Heart left ventricle (tissue), 16 donors: Measurements from ENCODE around the gene CD300E. TPM values are rescaled to one million over a fixed set of nuclear protein-coding genes. Genes with fewer than 3 reads are reported as not detected.

Experiments
- ATAC-seq, 4 donors: fragments of 200-7000 bp; cut with Tn5 transposase; one replicate each; pipeline ENCODE4 v1.9.1; 2020 to 2022; ENCODE audit warnings: moderate library complexity in 4 of 4, mild to moderate bottlenecking in 3 of 4, moderate number of reproducible peaks in 1 of 4
- DNase-seq, 5 donors: peaks; one replicate each; pipeline ENCODE4 v3.0.0-alpha.2; 2020
- H3K27ac ChIP-seq, 12 donors: fragments of 200-600 bp; sonication (generic) in 4 of 12; one replicate each; pipeline versions ENCODE4 v1.5.0 to v1.8.0; 2016 to 2022; ENCODE audit warnings: mild to moderate bottlenecking in 2 of 12
- H3K27me3 ChIP-seq, 9 donors: fragments of 200-600 bp; sonication (generic) in 2 of 9; one replicate each; pipeline versions ENCODE4 v1.5.1 to v1.8.0; 2016 to 2022; ENCODE audit warnings: mild to moderate bottlenecking in 3 of 9
- H3K36me3 ChIP-seq, 9 donors: fragments of 200-600 bp; sonication (generic) in 2 of 9; one replicate each; pipeline versions ENCODE4 v1.5.0 to v1.8.0; 2018 to 2022; ENCODE audit warnings: mild to moderate bottlenecking in 2 of 9
- H3K4me1 ChIP-seq, 12 donors: fragments of 200-600 bp; sonication (generic) in 4 of 12; one replicate each; pipeline versions ENCODE4 v1.5.0 to v1.8.0; 2016 to 2022; ENCODE audit warnings: mild to moderate bottlenecking in 3 of 12
- H3K4me3 ChIP-seq, 12 donors: fragments of 200-600 bp; sonication (generic) in 4 of 12; one replicate each; pipeline versions ENCODE4 v1.5.0 to v1.8.0; 2017 to 2022; ENCODE audit warnings: mild to moderate bottlenecking in 9 of 12, moderate library complexity in 4 of 12
- H3K9me3 ChIP-seq, 12 donors: fragments of 200-600 bp; sonication (generic) in 4 of 12; one replicate each; pipeline versions ENCODE4 v1.5.0 to v1.8.0; 2016 to 2022; ENCODE audit warnings: mild to moderate bottlenecking in 1 of 12
- CTCF ChIP-seq, 12 donors: fragments of 200-600 bp; sonication (generic) in 4 of 12; IDR thresholded peaks; one replicate each; pipeline versions ENCODE4 v1.5.0 to v1.8.0; 2018 to 2022; ENCODE audit warnings: antibody characterized with exemption in 12 of 12, mild to moderate bottlenecking in 5 of 12
- POLR2A ChIP-seq, 2 donors: fragments of 450-650 bp; IDR thresholded peaks; one replicate each; pipeline ENCODE4 v1.6.1; 2017; ENCODE audit warnings: antibody characterized with exemption in 2 of 2, mild to moderate bottlenecking in 2 of 2, moderate library complexity in 2 of 2
- WGBS, 4 donors: extraction: QIAGEN DNeasy Blood & Tissue Kit in 2 of 4; methylation state at CpG; one replicate each; pipeline versions ENCODE4 v1.1.5 to v1.1.7; 2013 to 2018; 5-methylcytosine and 5-hydroxymethylcytosine counted together
- intact Hi-C, 10 donors: fragments of 100-400 bp; cut with DNase I; formaldehyde crosslinking; loops; one replicate each; pipeline versions ENCODE4 v1.11.1 to v1.14.2; 2022
- polyA plus RNA-seq, 2 donors: library from polyadenylated mRNA; stranded (reverse); fragments of 200-250 nt; gene quantifications; one replicate each; pipeline ENCODE4 v1.2.3, GENCODE V29; 2013
- total RNA-seq, 9 donors: library from RNA; depleted of rRNA in 2 of 9; stranded (reverse); fragments of >200 nt in 2 of 9; fragmentation: NEBNext Ultra II Directional in 3 of 9; extraction: Animal tissue kit (Norgen Biotek cat#: 25700) in 3 of 9; gene quantifications; one replicate each; pipeline versions ENCODE4 v1.1.0 to v1.2.4, GENCODE V29; 2016 to 2023
- donor health status: ischemic (EF 13 %, LVEDD 7.1; RV severe dilation, severe dysfunction).
- donor health status: healthy with polysubstance abuse.
- donor health status: DM: no; HTN: yes; CAD: no.
- donor health status: DM: no; HTN: no; CAD: no.
- donor health status: ischemic (EF 25% LVEDD 6.9; RV normal size, moderate dysfunction).
- donor health status: ischemic (EF 25% LVEDD 5.7; RV mildly dilated, moderate dysfunction).
- donor health status: healthy.
- donor health status: DM: yes; HTN: yes; CAD: no.
- donor health status: ischemic (EF 35%, LVEDD 5.7; RV mildly dilated, moderate dysfunction).
- donor health status: nonischemic (EF 11% LVEDD 7.7; RV severe dilation, severe dysfunction).
- donor health status: DM: yes; HTN: yes; CAD: no.
- donor health status: PGD.
- donor health status: ischemic (EF 29% LVEDD 5.4; RV normal size, mild dysfunction).
- donor health status: nonischemic (EF 23%, LVEDD 6.1; RV moderate dilation, normal function).

The CD300E gene
- total and polyA plus RNA-seq, 11 donors: 0.19 to 8.6 (median 0.46) TPM; not detected in 1

- H3K27ac ChIP-seq: no peak overlapping the region
- H3K9me3 ChIP-seq: no peaks in the 10 kb centered on the region
- no peaks in the 10 kb centered on the region for H3K36me3 ChIP-seq
- intact Hi-C loops: no loop called here
- no peak overlapping the region for H3K4me3 ChIP-seq
- peaks cover 0 to 23% (median 0%) of the 10 kb centered on the region in 9 donors for H3K27me3 ChIP-seq
- WGBS, 4 donors: 42 to 61% (median 52%) methylated on average over 5 of the region's 5 CpGs
- DNase-seq (no peak), ATAC-seq (no peak)
- TF ChIP-seq POLR2A (IDR thresholded peaks at IDR 0.05): no peak
- TF ChIP-seq CTCF (IDR thresholded peaks at IDR 0.05): no peak
- H3K4me1 ChIP-seq: peaks cover 0 to 32% (median 0%) of the 10 kb centered on the region in 12 donors
Measured at GRCh38 chr17:74565126-74565525, 58.4 kb downstream of the CD300E start.

- peaks cover 0 to 30% (median 0%) of the 10 kb centered on the region in 9 donors for H3K27me3 ChIP-seq
- H3K4me3 ChIP-seq: no peak overlapping the region
- DNase-seq: no peak
- 88 to 97% (median 91%) methylated on average over 1 of the region's 1 CpG for WGBS, 4 donors
- H3K36me3 ChIP-seq: no peaks in the 10 kb centered on the region
- no peak for ATAC-seq
- intact Hi-C loops: no loop called here
- no peak overlapping the region for H3K27ac ChIP-seq
- H3K9me3 ChIP-seq: no peaks in the 10 kb centered on the region
- peaks cover 0 to 22% (median 0%) of the 10 kb centered on the region in 12 donors for H3K4me1 ChIP-seq
- TF ChIP-seq POLR2A (IDR thresholded peaks at IDR 0.05) (no peak), CTCF (IDR thresholded peaks at IDR 0.05) (no peak)
Measured at GRCh38 chr17:74563358-74563757, 60.2 kb downstream of the CD300E start.

- TF ChIP-seq POLR2A (IDR thresholded peaks at IDR 0.05): no peak
- no peak for TF ChIP-seq CTCF (IDR thresholded peaks at IDR 0.05)
- no peak for ATAC-seq
- intact Hi-C loops: no loop called here
- Histone ChIP-seq H3K27me3 (peaks cover 0 to 24% (median 0%) of the 10 kb centered on the region in 9 donors), H3K9me3 (no peaks in the 10 kb centered on the region), H3K27ac (no peak overlapping the region), H3K4me1 (peaks cover 0 to 7% (median 0%) of the 10 kb centered on the region in 12 donors), H3K4me3 (no peak overlapping the region), H3K36me3 (no peaks in the 10 kb centered on the region)
- 52 to 64% (median 58%) methylated on average over 3 of the region's 3 CpGs for WGBS, 4 donors
- no peak for DNase-seq
Measured at GRCh38 chr17:74561586-74561985, 62.0 kb downstream of the CD300E start.

Other genes starting within 250 kb of the CD300E start
- gene GPRC5C, start 191.7 kb downstream of the CD300E start, total RNA-seq: 10 to 100 TPM; 22.2 to 59.9 (median 39.2) TPM
- gene GPRC5C, start 191.7 kb downstream of the CD300E start, polyA plus RNA-seq: 10 to 100 TPM; 28.5 to 35.3 TPM
- 10 to 100 TPM in 1 of 9 donors, 1 to 10 TPM in 6, under 1 TPM in 2; 0.64 to 23.2 (median 1.8) TPM for gene CD300A, start 157.1 kb downstream of the CD300E start, total RNA-seq
- gene CD300A, start 157.1 kb downstream of the CD300E start, polyA plus RNA-seq: 1 to 10 TPM in 1 of 2 donors, under 1 TPM in 1; 0.72 to 1.5 TPM
- 1 to 10 TPM in 1 of 9 donors, under 1 TPM in 5, not detected in 3; 0.14 to 2.3 (median 0.21) TPM for gene CD300LB, start 92.3 kb downstream of the CD300E start, total RNA-seq
- under 1 TPM in 1 of 2 donors, not detected in 1; 0.40 TPM for gene CD300LB, start 92.3 kb downstream of the CD300E start, polyA plus RNA-seq
- gene CD300C, start 77.6 kb downstream of the CD300E start, total RNA-seq: 1 to 10 TPM in 2 of 9 donors, under 1 TPM in 4, not detected in 3; 0.31 to 5.0 (median 0.61) TPM
- under 1 TPM; 0.11 to 0.94 TPM for gene CD300C, start 77.6 kb downstream of the CD300E start, polyA plus RNA-seq
- 1 to 10 TPM in 1 of 9 donors, under 1 TPM in 2, not detected in 6; 0.60 to 1.5 (median 0.77) TPM for gene CD300H, start 56.2 kb downstream of the CD300E start, total RNA-seq
- gene CD300H, start 56.2 kb downstream of the CD300E start, polyA plus RNA-seq: under 1 TPM in 1 of 2 donors, not detected in 1; 0.30 TPM
- not detected for gene CD300LD, start 31.5 kb downstream of the CD300E start, total RNA-seq
- not detected for gene CD300LD, start 31.5 kb downstream of the CD300E start, polyA plus RNA-seq
- 1 to 10 TPM in 2 of 9 donors, under 1 TPM in 5, not detected in 2; 0.20 to 7.0 (median 0.42) TPM for gene CD300LF, start 89.2 kb upstream of the CD300E start, total RNA-seq
- gene CD300LF, start 89.2 kb upstream of the CD300E start, polyA plus RNA-seq: under 1 TPM; 0.15 to 0.61 TPM
- 1 to 10 TPM in 8 of 9 donors, under 1 TPM in 1; 0.76 to 3.6 (median 1.7) TPM for gene RAB37, start 113.5 kb upstream of the CD300E start, total RNA-seq
- gene RAB37, start 113.5 kb upstream of the CD300E start, polyA plus RNA-seq: 1 to 10 TPM in 1 of 2 donors, under 1 TPM in 1; 0.83 to 2.0 TPM
- gene NHERF1, start 124.9 kb upstream of the CD300E start, total RNA-seq: 10 to 100 TPM; 11.6 to 42.2 (median 19.2) TPM
- gene NHERF1, start 124.9 kb upstream of the CD300E start, polyA plus RNA-seq: 10 to 100 TPM in 1 of 2 donors, 1 to 10 TPM in 1; 7.5 to 37.7 TPM
- 10 to 100 TPM in 7 of 9 donors, 1 to 10 TPM in 2; 7.9 to 22.9 (median 17.1) TPM for gene NAT9, start 152.6 kb upstream of the CD300E start, total RNA-seq
- 10 to 100 TPM; 18.2 to 36.6 TPM for gene NAT9, start 152.6 kb upstream of the CD300E start, polyA plus RNA-seq
- 1 to 10 TPM in 2 of 9 donors, under 1 TPM in 7; 0.09 to 3.1 (median 0.45) TPM for gene GRIN2C, start 236.1 kb upstream of the CD300E start, total RNA-seq
- gene GRIN2C, start 236.1 kb upstream of the CD300E start, polyA plus RNA-seq: under 1 TPM; 0.23 to 0.25 TPM
- gene FDXR, start 249.3 kb upstream of the CD300E start, total RNA-seq: 1 to 10 TPM; 2.5 to 8.7 (median 4.7) TPM
- 1 to 10 TPM; 3.7 to 5.5 TPM for gene FDXR, start 249.3 kb upstream of the CD300E start, polyA plus RNA-seq